HepG2 (cell line): Measurements from ENCODE around the gene ATG3. TPM values are rescaled to one million over a fixed set of nuclear protein-coding genes. Genes with fewer than 3 reads are reported as not detected.

Experiments used
- ARHGAP35 ChIP-seq: sonication (generic); formaldehyde crosslinking; IDR thresholded peaks from 2 replicates; pipeline ENCODE4 v1.9.0; 2022; ENCODE audit warnings: mild to moderate bottlenecking, inconsistent platforms, moderate library complexity, missing genetic modification reagents, borderline replicate concordance
- ASH2L ChIP-seq: fragments of 300-600, 200-600 bp; sonication (generic); IDR thresholded peaks from 2 replicates; pipeline ENCODE4 v1.7.0; 2017; ENCODE audit warnings: low read depth, mild to moderate bottlenecking, moderate library complexity, mixed read lengths, low read length; ENCODE audit not compliant: insufficient read length
- ATF1 ChIP-seq: IDR thresholded peaks from 2 replicates; pipeline ENCODE4 v1.6.1; 2016; ENCODE audit warnings: mild to moderate bottlenecking, control low read depth
- ATF7 ChIP-seq, 2 experiments: fragments of 450-650 bp in 1 of 2; sonication (generic) in 1 of 2; formaldehyde crosslinking in 1 of 2; IDR thresholded peaks; 2 replicates each; pipeline versions ENCODE4 v1.4.0 to v1.6.1; 2016 to 2020; ENCODE audit warnings: antibody characterized with exemption in 1 of 2, mild to moderate bottlenecking in 1 of 2, missing genetic modification reagents in 1 of 2
- BRF2 ChIP-seq: sonication (generic); formaldehyde crosslinking; IDR thresholded peaks from 2 replicates; pipeline ENCODE4 v1.8.1; 2022; ENCODE audit warnings: mild to moderate bottlenecking, missing genetic modification reagents
- CREB1 ChIP-seq, 2 experiments: fragments of 450-650 bp in 1 of 2; IDR thresholded peaks; 2 replicates each; pipeline ENCODE4 v1.6.1; 2016 to 2017; ENCODE audit warnings: control low read depth in 1 of 2, mild to moderate bottlenecking in 1 of 2, missing compliant biosample characterization in 1 of 2, missing genetic modification characterization in 1 of 2
- FOXP1 ChIP-seq, 2 experiments: fragments of 450-650 bp in 1 of 2; IDR thresholded peaks; 2 replicates each; pipeline ENCODE4 v1.6.1; 2017 to 2018; ENCODE audit warnings: antibody characterized with exemption in 1 of 2
- HMGXB4 ChIP-seq, 2 experiments: sonication (generic) in 1 of 2; formaldehyde crosslinking in 1 of 2; IDR thresholded peaks; 2 replicates each; pipeline versions ENCODE4 v1.4.0 to v1.6.1; 2018 to 2020; ENCODE audit warnings: missing genetic modification reagents in 2 of 2, borderline replicate concordance in 1 of 2, low read depth in 1 of 2, mild to moderate bottlenecking in 1 of 2, missing biosample characterization in 1 of 2
- KDM5A ChIP-seq: fragments of 200-600 bp; sonication (generic); IDR thresholded peaks from 2 replicates; pipeline ENCODE4 v1.7.0; 2018; ENCODE audit warnings: antibody characterized with exemption, mild to moderate bottlenecking, low read length, borderline replicate concordance
- KDM5B ChIP-seq: sonication (generic); formaldehyde crosslinking; IDR thresholded peaks from 2 replicates; pipeline ENCODE4 v1.4.0; 2020; ENCODE audit warnings: missing genetic modification reagents, mild to moderate bottlenecking, borderline replicate concordance
- MXD1 ChIP-seq: sonication (generic); formaldehyde crosslinking; IDR thresholded peaks from 2 replicates; pipeline ENCODE4 v1.4.0; 2020; ENCODE audit warnings: mild to moderate bottlenecking, missing genetic modification reagents
- NFKB2 ChIP-seq: sonication (generic); formaldehyde crosslinking; IDR thresholded peaks from 2 replicates; pipeline ENCODE4 v1.4.0; 2020; ENCODE audit warnings: missing genetic modification reagents, borderline replicate concordance
- SALL1 ChIP-seq: sonication (generic); formaldehyde crosslinking; IDR thresholded peaks from 2 replicates; pipeline ENCODE4 v1.8.0; 2022; ENCODE audit warnings: mild to moderate bottlenecking, missing genetic modification reagents
- SP4 ChIP-seq: sonication (generic); formaldehyde crosslinking; IDR thresholded peaks from 2 replicates; pipeline ENCODE4 v1.8.1; 2023; ENCODE audit warnings: mild to moderate bottlenecking, missing genetic modification reagents
- TRAFD1 ChIP-seq: sonication (generic); formaldehyde crosslinking; IDR thresholded peaks from 2 replicates; pipeline ENCODE4 v1.5.1; 2020; ENCODE audit warnings: missing genetic modification reagents, mild to moderate bottlenecking, borderline replicate concordance
- XBP1 ChIP-seq: sonication (generic); formaldehyde crosslinking; IDR thresholded peaks from 2 replicates; pipeline ENCODE4 v1.5.0; 2020; ENCODE audit warnings: missing genetic modification reagents
- XRCC5 ChIP-seq: fragments of 200-400 bp; formaldehyde crosslinking; optimal IDR thresholded peaks from 2 replicates; pipeline ENCODE3; 2017; ENCODE audit warnings: mild to moderate bottlenecking, low read length
- ZNF20 ChIP-seq: sonication (generic); formaldehyde crosslinking; IDR thresholded peaks from 2 replicates; pipeline ENCODE4 v1.4.0; 2020; ENCODE audit warnings: mild to moderate bottlenecking, moderate library complexity, missing genetic modification reagents
- ZNF253 ChIP-seq: sonication (generic); formaldehyde crosslinking; IDR thresholded peaks from 2 replicates; pipeline ENCODE4 v1.8.0; 2022; ENCODE audit warnings: mild to moderate bottlenecking, missing genetic modification reagents, borderline replicate concordance
- ZNF441 ChIP-seq: sonication (generic); formaldehyde crosslinking; IDR thresholded peaks from 2 replicates; pipeline ENCODE4 v1.7.0; 2021; ENCODE audit warnings: missing genetic modification reagents, borderline replicate concordance
- ZNF501 ChIP-seq: sonication (generic); formaldehyde crosslinking; IDR thresholded peaks from 2 replicates; pipeline ENCODE4 v1.5.1; 2020; ENCODE audit warnings: mild to moderate bottlenecking, moderate library complexity, missing genetic modification reagents
- ZNF768 ChIP-seq: sonication (generic); formaldehyde crosslinking; IDR thresholded peaks from 2 replicates; pipeline ENCODE4 v1.4.0; 2020; ENCODE audit warnings: missing genetic modification reagents
- ZNF850 ChIP-seq: sonication (generic); formaldehyde crosslinking; conservative IDR thresholded peaks from 2 replicates; pipeline ENCODE4 v1.9.0; 2021; ENCODE audit warnings: mild to moderate bottlenecking, missing genetic modification reagents
- polyA plus RNA-seq, 8 experiments: library from polyadenylated mRNA; depleted of rRNA in 3 of 8; stranded (reverse) in 7 of 8; unstranded in 1 of 8; fragments of >200 nt; fragmentation: Illumina TruSeq in 4 of 8; extraction: Trizol in 4 of 8; gene quantifications; 2 replicates each; pipeline versions ENCODE4 v1.2.1 to v1.2.3, GENCODE V29; 2011 to 2016; ENCODE audit warnings: low read depth in 4 of 8, missing spikeins in 1 of 8, mixed read lengths in 1 of 8; ENCODE audit not compliant: insufficient read depth in 1 of 8
- total RNA-seq, 5 experiments: library from RNA; depleted of rRNA; stranded (reverse); fragments of >200 nt; fragmentation: Illumina TruSeq; extraction: Trizol; gene quantifications; 2 replicates each; pipeline ENCODE4 v1.2.3, GENCODE V29; 2016; ENCODE audit warnings: low read depth in 1 of 5

Gene ATG3
- total and polyA plus RNA-seq, 2 of the 13 experiments (the other 11 are each of a cell fraction or from before 2014, with no cell fraction given): 19.6 to 34.8 TPM

GRCh38 chr3:112561734-112562529 is at the start of gene ATG3, which contains the start of gene SLC35A5 (continued):
- TF ChIP-seq MXD1 (CRISPR knock-in tag): peak; percentile 61; the same call in 1 of the 2 replicates
- peak; percentile 80 for TF ChIP-seq KDM5B
- peak; percentile 84 for TF ChIP-seq CREB1 (IDR thresholded peaks at IDR 0.05)
- peak; percentile 84 for TF ChIP-seq CREB1 (CRISPR knock-in tag; IDR thresholded peaks at IDR 0.05)
- no peak for TF ChIP-seq ZNF850 (CRISPR knock-in tag)
- TF ChIP-seq SALL1: peak; percentile 71; the same call in 1 of the 2 replicates
- no peak for TF ChIP-seq ARHGAP35 (CRISPR knock-in tag)
- peak; percentile 83; the same call in 1 of the 2 replicates for TF ChIP-seq KDM5A
- no peak for TF ChIP-seq TRAFD1 (CRISPR knock-in tag)
- TF ChIP-seq HMGXB4 (CRISPR knock-in tag; IDR thresholded peaks at IDR 0.05; ENCODE audit: borderline replicate concordance in 1 of 2, low read depth in 1 of 2): peak in 1 of 2 experiments; percentile 56; a peak in 3 of 4 replicates
- 0 out of 2 replicates have a peak, but pooled peaks have one; percentile 60 for TF ChIP-seq ZNF253
- TF ChIP-seq XRCC5: peak; percentile 69
- TF ChIP-seq NFKB2: peak; percentile 87; the same call in 1 of the 2 replicates
- TF ChIP-seq ZNF768 (CRISPR knock-in tag): peak; percentile 58
- TF ChIP-seq ATF7 (IDR thresholded peaks at IDR 0.05): no peak
- no peak for TF ChIP-seq ATF7 (CRISPR knock-in tag; IDR thresholded peaks at IDR 0.05)
- TF ChIP-seq ASH2L: peak; percentile 81
- peak; percentile 54; the same call in 1 of the 2 replicates for TF ChIP-seq ZNF441 (CRISPR knock-in tag)
- peak; percentile 79 for TF ChIP-seq ZNF501 (CRISPR knock-in tag)
- peak; percentile 47; the same call in 1 of the 2 replicates for TF ChIP-seq FOXP1 (IDR thresholded peaks at IDR 0.05)
- TF ChIP-seq FOXP1 (CRISPR knock-in tag; IDR thresholded peaks at IDR 0.05): no peak; the same call in 1 of the 2 replicates
- TF ChIP-seq BRF2: peak; percentile 92
- TF ChIP-seq SP4 (CRISPR knock-in tag): peak; percentile 92
- peak; percentile 66; the same call in 1 of the 2 replicates for TF ChIP-seq ATF1 (CRISPR knock-in tag)
- no peak for TF ChIP-seq XBP1 (CRISPR knock-in tag)
- TF ChIP-seq ZNF20: no peak
